Measurements from ENCODE around the gene PIK3R6.

DNA sequence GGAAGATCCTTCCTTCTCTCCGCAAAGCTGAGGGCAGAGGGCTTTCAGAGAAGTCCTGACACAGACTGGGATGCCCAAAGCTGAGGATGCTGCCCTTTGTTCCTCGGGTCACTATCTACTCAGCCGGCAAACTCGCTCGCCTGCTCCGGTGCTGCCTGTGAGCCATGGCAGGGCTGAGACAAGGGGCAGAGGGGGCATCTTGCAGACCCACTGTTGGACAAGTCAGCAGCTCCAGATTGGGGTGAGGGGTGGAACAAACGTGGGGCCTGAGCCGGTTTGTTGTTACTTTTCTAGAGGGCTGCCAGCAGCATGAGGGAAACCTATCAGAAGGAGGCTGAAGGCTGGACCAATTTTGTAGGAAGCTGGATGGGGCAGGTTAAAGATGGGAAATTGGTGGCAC is 47.1 kb upstream of the PIK3R6 start:
- TF ChIP-seq, protein P1, sequence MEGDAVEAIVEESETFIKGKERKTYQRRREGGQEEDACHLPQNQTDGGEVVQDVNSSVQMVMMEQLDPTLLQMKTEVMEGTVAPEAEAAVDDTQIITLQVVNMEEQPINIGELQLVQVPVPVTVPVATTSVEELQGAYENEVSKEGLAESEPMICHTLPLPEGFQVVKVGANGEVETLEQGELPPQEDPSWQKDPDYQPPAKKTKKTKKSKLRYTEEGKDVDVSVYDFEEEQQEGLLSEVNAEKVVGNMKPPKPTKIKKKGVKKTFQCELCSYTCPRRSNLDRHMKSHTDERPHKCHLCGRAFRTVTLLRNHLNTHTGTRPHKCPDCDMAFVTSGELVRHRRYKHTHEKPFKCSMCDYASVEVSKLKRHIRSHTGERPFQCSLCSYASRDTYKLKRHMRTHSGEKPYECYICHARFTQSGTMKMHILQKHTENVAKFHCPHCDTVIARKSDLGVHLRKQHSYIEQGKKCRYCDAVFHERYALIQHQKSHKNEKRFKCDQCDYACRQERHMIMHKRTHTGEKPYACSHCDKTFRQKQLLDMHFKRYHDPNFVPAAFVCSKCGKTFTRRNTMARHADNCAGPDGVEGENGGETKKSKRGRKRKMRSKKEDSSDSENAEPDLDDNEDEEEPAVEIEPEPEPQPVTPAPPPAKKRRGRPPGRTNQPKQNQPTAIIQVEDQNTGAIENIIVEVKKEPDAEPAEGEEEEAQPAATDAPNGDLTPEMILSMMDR (IDR thresholded peaks at IDR 0.05) = no peak
- TF ChIP-seq EP300 (IDR thresholded peaks at IDR 0.05) = no peak
